OCI-LY3 (cell line): ENCODE results near the gene NKX1-2.

Experiments used
- H2AFZ ChIP-seq: fragments of 200-600, 300-600 bp; shearing (Covaris generic); 2 replicates; pipeline ENCODE4 v1.6.0; 2014; ENCODE audit warnings: antibody characterized with exemption, low read depth, low read length
- H3K27ac ChIP-seq: fragments of 200-600, 300-600 bp; sonication (generic); 2 replicates; pipeline ENCODE4 v1.5.1; 2014; ENCODE audit warnings: mild to moderate bottlenecking, low read length, moderate library complexity, mixed read lengths
- H3K27me3 ChIP-seq: fragments of 200-600, 300-600 bp; sonication (generic); 2 replicates; pipeline ENCODE4 v1.6.1; 2014; ENCODE audit warnings: low read depth, low read length, mixed read lengths
- H3K36me3 ChIP-seq: fragments of 200-600, 300-600 bp; sonication (generic); replicated peaks from 2 replicates; pipeline ENCODE3; 2014; ENCODE audit warnings: low read depth, low read length, mixed read lengths
- H3K4me1 ChIP-seq: fragments of 300-600, 200-600 bp; sonication (generic); 2 replicates; pipeline ENCODE4 v1.6.1; 2014; ENCODE audit warnings: low read length, mixed read lengths
- H3K4me2 ChIP-seq: fragments of 200-600, 300-600 bp; sonication (generic); 2 replicates; pipeline ENCODE4 v1.6.1; 2014; ENCODE audit warnings: low read length, mixed read lengths
- H3K4me3 ChIP-seq: fragments of 300-600, 200-600 bp; sonication (generic); 2 replicates; pipeline ENCODE4 v1.5.1; 2014; ENCODE audit warnings: antibody characterized with exemption, mild to moderate bottlenecking, low read length, moderate library complexity
- H3K79me2 ChIP-seq: fragments of 300-600, 200-600 bp; shearing (Covaris generic); 2 replicates; pipeline ENCODE4 v1.6.1; 2014; ENCODE audit warnings: mild to moderate bottlenecking, low read length, mixed read lengths
- H3K9ac ChIP-seq: fragments of 300-600, 200-600 bp; shearing (Covaris generic); 2 replicates; pipeline ENCODE4 v1.6.0; 2014; ENCODE audit warnings: mild to moderate bottlenecking, low read length, moderate library complexity
- H3K9me3 ChIP-seq: fragments of 200-600, 300-600 bp; shearing (Covaris generic); 2 replicates; pipeline ENCODE4 v1.6.1; 2014; ENCODE audit warnings: low read length, mixed read lengths; ENCODE audit not compliant: insufficient read depth
- H4K20me1 ChIP-seq: fragments of 200-600, 300-600 bp; sonication (generic); 2 replicates; pipeline ENCODE4 v1.6.1; 2016; ENCODE audit warnings: low read length, mixed read lengths; ENCODE audit not compliant: insufficient read depth
- EZH2phosphoT487 ChIP-seq: fragments of 200-600 bp; shearing (Covaris generic); IDR thresholded peaks from 2 replicates; pipeline ENCODE4 v1.6.1; 2018; ENCODE audit warnings: antibody characterized with exemption, mixed run types, low read depth
- TF ChIP-seq, protein P1 (sequence below): fragments of 200-600, 300-600 bp; sonication (generic); IDR thresholded peaks from 2 replicates; pipeline ENCODE4 v1.5.1; 2014; ENCODE audit warnings: antibody characterized with exemption, low read length, low read depth

Gene NKX1-2

DNA sequence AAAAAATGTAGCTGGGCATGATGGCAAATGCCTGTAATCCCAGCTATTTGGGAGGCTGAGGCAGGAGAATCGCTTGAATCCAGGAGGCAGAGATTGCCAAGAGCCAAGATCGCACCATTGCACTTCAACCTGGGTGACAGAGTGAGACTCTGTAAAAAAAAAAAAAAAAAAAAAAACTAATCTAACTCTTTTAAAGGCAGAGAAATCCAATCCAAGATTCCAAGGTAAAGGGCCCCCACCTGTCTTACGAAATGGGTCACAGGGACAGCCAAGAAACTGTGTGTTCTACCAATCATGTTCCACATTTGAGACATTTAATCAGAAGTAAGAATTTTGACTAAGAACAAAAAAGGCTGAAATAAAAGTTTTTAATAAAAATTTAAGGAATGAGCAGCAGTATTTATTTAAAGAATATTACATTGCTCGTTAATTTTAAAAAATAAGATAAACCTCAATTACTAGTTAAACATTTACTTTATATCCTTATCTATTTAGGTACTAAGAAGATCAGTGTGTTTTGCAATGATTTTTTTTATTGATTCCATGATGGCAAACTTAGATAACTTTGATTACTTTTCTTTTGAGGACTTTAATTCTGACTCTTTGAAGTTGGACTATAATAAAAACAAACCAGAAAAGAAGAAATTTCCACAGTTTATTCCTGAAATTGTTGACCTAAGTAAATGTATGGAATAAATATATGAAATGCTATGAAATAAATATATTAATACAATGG, 24.4 kb downstream of the NKX1-2 start:
- Histone ChIP-seq H3K27me3 (peaks cover 18% of the 10 kb centered on the region), H3K4me1 (no peaks in the 10 kb centered on the region), H3K36me3 (no peaks in the 10 kb centered on the region), H3K4me3 (no peak overlapping the region), H3K9me3 (no peaks in the 10 kb centered on the region), H4K20me1 (no peaks in the 10 kb centered on the region), H2AFZ (no peak overlapping the region), H3K9ac (no peak overlapping the region), H3K27ac (no peak overlapping the region), H3K4me2 (no peak overlapping the region), H3K79me2 (no peaks in the 10 kb centered on the region)
- TF ChIP-seq EZH2phosphoT487 = no peak
- TF ChIP-seq, protein P1, sequence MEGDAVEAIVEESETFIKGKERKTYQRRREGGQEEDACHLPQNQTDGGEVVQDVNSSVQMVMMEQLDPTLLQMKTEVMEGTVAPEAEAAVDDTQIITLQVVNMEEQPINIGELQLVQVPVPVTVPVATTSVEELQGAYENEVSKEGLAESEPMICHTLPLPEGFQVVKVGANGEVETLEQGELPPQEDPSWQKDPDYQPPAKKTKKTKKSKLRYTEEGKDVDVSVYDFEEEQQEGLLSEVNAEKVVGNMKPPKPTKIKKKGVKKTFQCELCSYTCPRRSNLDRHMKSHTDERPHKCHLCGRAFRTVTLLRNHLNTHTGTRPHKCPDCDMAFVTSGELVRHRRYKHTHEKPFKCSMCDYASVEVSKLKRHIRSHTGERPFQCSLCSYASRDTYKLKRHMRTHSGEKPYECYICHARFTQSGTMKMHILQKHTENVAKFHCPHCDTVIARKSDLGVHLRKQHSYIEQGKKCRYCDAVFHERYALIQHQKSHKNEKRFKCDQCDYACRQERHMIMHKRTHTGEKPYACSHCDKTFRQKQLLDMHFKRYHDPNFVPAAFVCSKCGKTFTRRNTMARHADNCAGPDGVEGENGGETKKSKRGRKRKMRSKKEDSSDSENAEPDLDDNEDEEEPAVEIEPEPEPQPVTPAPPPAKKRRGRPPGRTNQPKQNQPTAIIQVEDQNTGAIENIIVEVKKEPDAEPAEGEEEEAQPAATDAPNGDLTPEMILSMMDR = no peak

DNA sequence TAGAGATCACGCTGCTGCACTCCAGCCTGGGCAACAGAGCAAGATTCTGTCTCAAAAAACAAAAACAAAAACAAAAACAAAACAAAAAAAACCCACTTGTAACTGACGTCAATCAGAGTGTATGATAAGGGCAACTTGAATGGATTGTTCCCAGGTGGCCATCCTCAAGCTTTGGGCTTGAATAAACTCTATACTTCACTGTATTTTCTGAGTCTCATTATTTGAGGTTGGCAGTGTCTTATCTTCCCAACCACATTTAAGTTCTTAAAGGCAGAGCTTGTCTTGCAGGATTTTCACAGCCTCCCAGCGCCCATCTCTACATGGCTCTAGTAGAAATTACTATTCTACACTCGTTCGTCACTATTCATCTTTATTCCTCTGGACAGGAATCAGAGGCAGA, 26.0 kb downstream of the NKX1-2 start:
- no peak overlapping the region for H3K4me2 ChIP-seq
- H2AFZ ChIP-seq = no peak overlapping the region
- peaks cover 18% of the 10 kb centered on the region for H3K27me3 ChIP-seq
- H3K9ac ChIP-seq = no peak overlapping the region
- H3K27ac ChIP-seq = no peak overlapping the region
- H3K9me3 ChIP-seq = no peaks in the 10 kb centered on the region
- no peaks in the 10 kb centered on the region for H3K36me3 ChIP-seq
- H3K4me1 ChIP-seq = peaks cover 4% of the 10 kb centered on the region
- no peak overlapping the region for H3K4me3 ChIP-seq
- TF ChIP-seq, protein P1 = no peak
- TF ChIP-seq EZH2phosphoT487 = no peak
- H3K79me2 ChIP-seq = no peaks in the 10 kb centered on the region
- no peaks in the 10 kb centered on the region for H4K20me1 ChIP-seq

GRCh38 chr10:124422742-124423141, 27.1 kb downstream of the NKX1-2 start:
- H3K4me1 ChIP-seq = peaks cover 4% of the 10 kb centered on the region
- H3K27me3 ChIP-seq = peaks cover 14% of the 10 kb centered on the region
- H3K36me3 ChIP-seq = no peaks in the 10 kb centered on the region
- no peak overlapping the region for H3K9ac ChIP-seq
- no peaks in the 10 kb centered on the region for H3K9me3 ChIP-seq
- no peak overlapping the region for H3K4me2 ChIP-seq
- H2AFZ ChIP-seq = no peak overlapping the region
- no peaks in the 10 kb centered on the region for H3K79me2 ChIP-seq
- no peaks in the 10 kb centered on the region for H4K20me1 ChIP-seq
- no peak overlapping the region for H3K4me3 ChIP-seq
- H3K27ac ChIP-seq = no peak overlapping the region
- TF ChIP-seq, protein P1 = no peak
- TF ChIP-seq EZH2phosphoT487 = no peak

DNA sequence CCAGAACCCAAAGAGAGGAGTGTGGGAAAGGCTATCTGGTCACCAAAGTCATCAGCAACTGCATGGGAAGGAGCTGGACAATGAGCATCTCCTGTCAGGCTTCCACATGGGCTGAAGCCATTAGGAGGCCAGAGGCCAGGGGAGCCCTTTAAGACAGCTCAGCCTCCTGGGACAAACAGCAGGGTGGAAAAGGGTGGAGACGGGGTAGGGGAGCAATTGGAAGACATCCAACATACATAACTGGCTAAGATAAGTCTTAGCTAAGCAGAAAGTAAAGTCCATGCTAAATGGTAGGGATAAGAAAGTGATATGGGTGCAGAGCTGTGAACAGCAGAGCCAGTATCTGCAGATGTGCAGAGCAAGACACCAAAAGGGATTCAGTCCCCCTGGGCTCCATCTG, 29.6 kb downstream of the NKX1-2 start:
- Histone ChIP-seq H3K27ac (no peak overlapping the region), H3K36me3 (no peaks in the 10 kb centered on the region)

More for the DNA sequence above, 29.6 kb downstream of the NKX1-2 start:
- H4K20me1 ChIP-seq = no peaks in the 10 kb centered on the region
- no peak overlapping the region for H3K4me3 ChIP-seq
- no peak overlapping the region for H3K4me2 ChIP-seq
- no peaks in the 10 kb centered on the region for H3K9me3 ChIP-seq
- no peaks in the 10 kb centered on the region for H3K79me2 ChIP-seq
- no peak overlapping the region for H3K9ac ChIP-seq
- no peak overlapping the region for H2AFZ ChIP-seq
- peaks cover 8% of the 10 kb centered on the region for H3K27me3 ChIP-seq
- TF ChIP-seq, protein P1 = no peak
- TF ChIP-seq EZH2phosphoT487 = no peak
- H3K4me1 ChIP-seq = peaks cover 4% of the 10 kb centered on the region
